Measurements from ENCODE around the gene NRARP. TPM values are rescaled to one million over a fixed set of nuclear protein-coding genes. Genes with fewer than 3 reads are reported as not detected.
"Not testable (repeated sequence)": the region's sequence is repeated elsewhere in the genome, so short reads cannot be mapped to it uniquely, and the experiment has no call there.

Gene NRARP
- total RNA-seq, 1 donor from 2014 or later, result 33.7 TPM

- Mint-ChIP-seq H3K4me3 (no peak overlapping the region), H3K27me3 (ENCODE audit: low read depth) (no peaks in the 10 kb centered on the region), H3K4me1 (peaks cover 5% of the 10 kb centered on the region), H3K36me3 (ENCODE audit: low read depth) (peaks cover 6% of the 10 kb centered on the region), H3K9me3 (no peaks in the 10 kb centered on the region), H3K27ac (ENCODE audit: unreplicated experiment) (no peak overlapping the region)
- TF ChIP-seq CTCF (conservative IDR thresholded peaks at IDR 0.05), result no peak
- DNase-seq (ENCODE audit: low read depth, low spot score), result no peak
Measured at GRCh38 chr9:137262909-137263285, 39.2 kb downstream of the NRARP start.

GRCh38 chr9:137262173-137262908 is 39.7 kb downstream of the NRARP start:
- H3K36me3 Mint-ChIP-seq (ENCODE audit: low read depth); H3K4me1 Mint-ChIP-seq; DNase-seq (ENCODE audit: low read depth, low spot score); H3K27ac Mint-ChIP-seq (ENCODE audit: unreplicated experiment); H3K9me3 Mint-ChIP-seq; H3K27me3 Mint-ChIP-seq (ENCODE audit: low read depth): not testable (repeated sequence)
- TF ChIP-seq CTCF (conservative IDR thresholded peaks at IDR 0.05), result peak; percentile 62
- H3K4me3 Mint-ChIP-seq, result peak overlapping the region; percentile 47

- H3K27ac Mint-ChIP-seq (ENCODE audit: unreplicated experiment), result no peak overlapping the region
- no peak for TF ChIP-seq CTCF (conservative IDR thresholded peaks at IDR 0.05)
- peaks cover 10% of the 10 kb centered on the region for H3K4me1 Mint-ChIP-seq
- no peak for DNase-seq (ENCODE audit: low read depth, low spot score)
- H3K27me3 Mint-ChIP-seq (ENCODE audit: low read depth), result peaks cover 3% of the 10 kb centered on the region
- H3K4me3 Mint-ChIP-seq, result peak overlapping the region; percentile 88
- no peaks in the 10 kb centered on the region for H3K9me3 Mint-ChIP-seq
- peaks cover 7% of the 10 kb centered on the region for H3K36me3 Mint-ChIP-seq (ENCODE audit: low read depth)
Measured at GRCh38 chr9:137256856-137257255, 45.2 kb downstream of the NRARP start.

GRCh38 chr9:137256362-137256761 is 45.7 kb downstream of the NRARP start:
- no peak overlapping the region for H3K27ac Mint-ChIP-seq (ENCODE audit: unreplicated experiment)

GRCh38 chr9:137255448-137256114 is 46.5 kb downstream of the NRARP start:
- TF ChIP-seq CTCF (conservative IDR thresholded peaks at IDR 0.05), result no peak
- H3K27ac Mint-ChIP-seq (ENCODE audit: unreplicated experiment), result no peak overlapping the region
- DNase-seq (ENCODE audit: low read depth, low spot score), result no peak
- H3K9me3 Mint-ChIP-seq, result no peaks in the 10 kb centered on the region
- H3K4me3 Mint-ChIP-seq, result peak overlapping the region; percentile 88
- peaks cover 3% of the 10 kb centered on the region for H3K27me3 Mint-ChIP-seq (ENCODE audit: low read depth)
- peaks cover 2% of the 10 kb centered on the region for H3K36me3 Mint-ChIP-seq (ENCODE audit: low read depth)
- peaks cover 13% of the 10 kb centered on the region for H3K4me1 Mint-ChIP-seq

More at GRCh38 chr9:137256362-137256761, 45.7 kb downstream of the NRARP start:
- Mint-ChIP-seq H3K27me3 (ENCODE audit: low read depth) (peaks cover 3% of the 10 kb centered on the region), H3K4me1 (peaks cover 8% of the 10 kb centered on the region), H3K4me3 (peak overlapping the region; percentile 88), H3K9me3 (no peaks in the 10 kb centered on the region), H3K36me3 (ENCODE audit: low read depth) (peaks cover 3% of the 10 kb centered on the region)
- DNase-seq (ENCODE audit: low read depth, low spot score), result no peak
- TF ChIP-seq CTCF (conservative IDR thresholded peaks at IDR 0.05), result no peak
